CD4-positive, alpha-beta T cell (primary cell): ENCODE data around the gene SLC23A1. TPM values are rescaled to one million over a fixed set of nuclear protein-coding genes. Genes with fewer than 3 reads are reported as not detected.

Experiments
- ATAC-seq: fragments of 200-7000 bp; cut with Tn5 transposase; one replicate; pipeline ENCODE4 v1.10.0; 2022; ENCODE audit warnings: mild to moderate bottlenecking; ENCODE audit not compliant: poor library complexity
- CTCF ChIA-PET: fragments of 350-600 bp; sonication (Branson Sonifier 250); formaldehyde crosslinking; loops from one replicate; lab custom pipeline; 2021; ENCODE audit warnings: antibody characterized with exemption, inconsistent platforms; lab: Charles Lee
- POLR2A ChIA-PET: fragments of 350-600 bp; sonication (Branson Sonifier 250); formaldehyde crosslinking; loops from one replicate; lab custom pipeline; 2021; ENCODE audit warnings: antibody characterized with exemption, inconsistent platforms; lab: Charles Lee
- DNase-seq, 14 experiments: peaks; one replicate each; pipeline ENCODE4 v3.0.0-alpha.2; 2013 to 2020; ENCODE audit warnings: mixed read lengths in 2 of 14
- H3K27ac ChIP-seq, 2 donors: one replicate each; pipeline versions ENCODE4 v1.5.1 to v1.7.0; 2013; ENCODE audit warnings: low read length in 2 of 2, low read depth in 1 of 2, mild to moderate bottlenecking in 1 of 2
- H3K27me3 ChIP-seq, 2 experiments: 1 replicate in 1 of 2; 2 replicates in 1 of 2; pipeline versions ENCODE4 v1.6.1 to v1.7.0; 2013; ENCODE audit warnings: low read length in 2 of 2, control low read depth in 1 of 2, mild to moderate bottlenecking in 1 of 2, moderate library complexity in 1 of 2; ENCODE audit not compliant: insufficient read depth in 2 of 2, control insufficient read depth in 1 of 2
- H3K36me3 ChIP-seq: one replicate; pipeline ENCODE4 v1.6.1; 2013; ENCODE audit warnings: low read length, control low read depth; ENCODE audit not compliant: insufficient read depth
- H3K4me1 ChIP-seq: one replicate; pipeline ENCODE4 v1.6.1; 2013; ENCODE audit warnings: low read length, control low read depth; ENCODE audit not compliant: insufficient read depth
- H3K4me3 ChIP-seq: one replicate; pipeline ENCODE4 v1.5.1; 2013; ENCODE audit warnings: mild to moderate bottlenecking, low read length, moderate library complexity
- H3K9me3 ChIP-seq, 2 experiments: 1 replicate in 1 of 2; 2 replicates in 1 of 2; pipeline versions ENCODE4 v1.6.1 to v1.7.0; 2013; ENCODE audit warnings: low read length in 2 of 2, mild to moderate bottlenecking in 2 of 2, control low read depth in 1 of 2, moderate library complexity in 1 of 2; ENCODE audit not compliant: control insufficient read depth in 1 of 2, insufficient read depth in 1 of 2
- H3K27ac Mint-ChIP-seq: one replicate; pipeline ENCODE4 v1.8.0; 2020; ENCODE audit warnings: mixed read lengths
- H3K27me3 Mint-ChIP-seq: one replicate; pipeline ENCODE4 v1.8.0; 2021; ENCODE audit warnings: mixed read lengths
- H3K36me3 Mint-ChIP-seq: one replicate; pipeline ENCODE4 v1.8.0; 2021; ENCODE audit warnings: low read depth, mixed read lengths
- H3K4me1 Mint-ChIP-seq: one replicate; pipeline ENCODE4 v1.8.0; 2021; ENCODE audit warnings: low read depth, mixed read lengths
- H3K4me3 Mint-ChIP-seq: one replicate; pipeline ENCODE4 v1.8.0; 2020; ENCODE audit warnings: mild to moderate bottlenecking, mixed read lengths
- H3K9me3 Mint-ChIP-seq: one replicate; pipeline ENCODE4 v1.8.0; 2020; ENCODE audit warnings: mixed read lengths
- intact Hi-C, 2 experiments: fragments of 100-400 bp; cut with DNase I in 1 of 2; cut with micrococcal nuclease in 1 of 2; formaldehyde crosslinking; loops; one replicate each; pipeline versions ENCODE4 v1.15.1 to v1.9.0; 2023 to 2025; cut with DNase I, micrococcal nuclease
- total RNA-seq, 174 experiments: library from RNA in 2 of 174; stranded (reverse) in 2 of 174; gene quantifications; one replicate each; pipeline ENCODE4 v1.2.3 and lab custom pipeline; 2021 to 2026
- TF ChIP-seq, protein P1 (sequence below): fragments of 200-600 bp; IDR thresholded peaks from one replicate; pipeline ENCODE4 v1.8.0; 2022; ENCODE audit warnings: antibody characterized with exemption, mild to moderate bottlenecking

SLC23A1 gene
- total RNA-seq, 2 experiments from 2014 or later = not detected

- H3K27me3 ChIP-seq = no peaks in the 10 kb centered on the region
- peaks cover 5% of the 10 kb centered on the region for H3K36me3 ChIP-seq
- H3K4me1 ChIP-seq = peaks cover 19% of the 10 kb centered on the region
- Mint-ChIP-seq H3K9me3 (no peaks in the 10 kb centered on the region), H3K27ac (no peak overlapping the region), H3K4me3 (no peak overlapping the region), H3K27me3 (no peaks in the 10 kb centered on the region), H3K4me1 (peaks cover 23% of the 10 kb centered on the region), H3K36me3 (peaks cover 35% of the 10 kb centered on the region)
- DNase-seq (no peak), ATAC-seq (no peak)
- H3K4me3 ChIP-seq = no peak overlapping the region
- no peak overlapping the region for H3K27ac ChIP-seq
- ChIA-PET POLR2A (no interaction called here), CTCF (no interaction called here)
- TF ChIP-seq, protein P1, sequence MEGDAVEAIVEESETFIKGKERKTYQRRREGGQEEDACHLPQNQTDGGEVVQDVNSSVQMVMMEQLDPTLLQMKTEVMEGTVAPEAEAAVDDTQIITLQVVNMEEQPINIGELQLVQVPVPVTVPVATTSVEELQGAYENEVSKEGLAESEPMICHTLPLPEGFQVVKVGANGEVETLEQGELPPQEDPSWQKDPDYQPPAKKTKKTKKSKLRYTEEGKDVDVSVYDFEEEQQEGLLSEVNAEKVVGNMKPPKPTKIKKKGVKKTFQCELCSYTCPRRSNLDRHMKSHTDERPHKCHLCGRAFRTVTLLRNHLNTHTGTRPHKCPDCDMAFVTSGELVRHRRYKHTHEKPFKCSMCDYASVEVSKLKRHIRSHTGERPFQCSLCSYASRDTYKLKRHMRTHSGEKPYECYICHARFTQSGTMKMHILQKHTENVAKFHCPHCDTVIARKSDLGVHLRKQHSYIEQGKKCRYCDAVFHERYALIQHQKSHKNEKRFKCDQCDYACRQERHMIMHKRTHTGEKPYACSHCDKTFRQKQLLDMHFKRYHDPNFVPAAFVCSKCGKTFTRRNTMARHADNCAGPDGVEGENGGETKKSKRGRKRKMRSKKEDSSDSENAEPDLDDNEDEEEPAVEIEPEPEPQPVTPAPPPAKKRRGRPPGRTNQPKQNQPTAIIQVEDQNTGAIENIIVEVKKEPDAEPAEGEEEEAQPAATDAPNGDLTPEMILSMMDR = no peak
- no peaks in the 10 kb centered on the region for H3K9me3 ChIP-seq
- intact Hi-C loops = no loop called here
Observed at GRCh38 chr5:139416651-139417050, 33.6 kb upstream of the SLC23A1 start.

- peaks cover 5% of the 10 kb centered on the region for H3K36me3 ChIP-seq
- H3K4me3 ChIP-seq = no peak overlapping the region
- H3K27ac ChIP-seq = no peak overlapping the region
- ChIA-PET POLR2A (interaction anchor here (1.7 kb wide), 1 partner anchor 66 kb away, joined by 6 read pairs; the partner anchor contains the start of gene STING1), CTCF (interaction anchor here (0.8 to 1.3 kb wide), 2 partner anchors 12 to 102 kb away, joined by 3 to 4 read pairs; partner anchors contain the start of gene SPATA24)
- intact Hi-C loops = no loop called here
- peaks cover 19% of the 10 kb centered on the region for H3K4me1 ChIP-seq
- Mint-ChIP-seq H3K27ac (no peak overlapping the region), H3K4me3 (no peak overlapping the region), H3K27me3 (no peaks in the 10 kb centered on the region), H3K9me3 (no peaks in the 10 kb centered on the region), H3K4me1 (peaks cover 23% of the 10 kb centered on the region), H3K36me3 (peaks cover 33% of the 10 kb centered on the region)
- H3K9me3 ChIP-seq = no peaks in the 10 kb centered on the region
- TF ChIP-seq, protein P1 = no peak
- no peak for DNase-seq
- ATAC-seq = no peak
- H3K27me3 ChIP-seq = no peaks in the 10 kb centered on the region
Observed at GRCh38 chr5:139415869-139416268, 32.8 kb upstream of the SLC23A1 start.

DNA sequence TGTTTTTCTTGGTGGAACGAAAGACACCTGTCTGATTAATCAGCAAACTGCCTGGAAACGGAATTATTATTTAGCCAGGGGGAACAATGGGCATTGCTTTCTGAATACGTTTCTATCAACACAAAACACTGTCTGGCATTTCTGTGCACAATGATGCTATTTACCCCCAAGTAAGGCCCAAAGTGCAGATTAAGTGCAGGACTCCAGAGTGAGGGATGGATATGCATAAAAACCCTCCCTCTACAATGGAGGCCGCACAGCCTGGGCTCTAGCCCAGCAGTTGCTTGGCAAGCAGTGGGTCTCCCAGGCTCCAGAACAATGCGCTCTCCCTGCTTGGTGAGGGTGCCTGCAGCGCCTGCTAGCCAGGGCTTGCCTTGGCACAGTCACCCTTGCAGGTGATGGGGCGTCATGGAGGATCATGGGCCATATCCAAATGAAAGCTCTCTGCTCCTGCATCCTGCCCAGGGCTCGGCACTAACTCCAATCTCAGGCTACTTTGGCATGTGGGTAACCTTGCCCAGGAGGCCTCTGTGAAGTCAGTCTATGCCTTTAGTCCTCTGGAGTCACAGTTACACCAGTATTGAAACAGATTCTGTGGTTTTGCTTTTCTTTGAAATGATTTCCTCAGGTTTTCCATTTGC, 32.2 kb upstream of the SLC23A1 start:
- Mint-ChIP-seq H3K36me3 (peaks cover 28% of the 10 kb centered on the region), H3K4me1 (peaks cover 23% of the 10 kb centered on the region), H3K4me3 (no peak overlapping the region), H3K27me3 (no peaks in the 10 kb centered on the region), H3K9me3 (no peaks in the 10 kb centered on the region), H3K27ac (no peak overlapping the region)
- intact Hi-C loops = no loop called here
- TF ChIP-seq, protein P1 = no peak
- no peak for DNase-seq
- Histone ChIP-seq H3K27me3 (no peaks in the 10 kb centered on the region), H3K36me3 (peaks cover 5% of the 10 kb centered on the region), H3K4me1 (peaks cover 19% of the 10 kb centered on the region), H3K27ac (no peak overlapping the region), H3K9me3 (no peaks in the 10 kb centered on the region), H3K4me3 (no peak overlapping the region)
- CTCF ChIA-PET = interaction anchor here (0.8 to 1.3 kb wide), 2 partner anchors 12 to 102 kb away, joined by 3 to 4 read pairs; partner anchors contain the start of gene SPATA24
- POLR2A ChIA-PET = interaction anchor here (0.7 to 1.7 kb wide), 3 partner anchors 25 to 73 kb away, joined by 3 to 6 read pairs (median 3); partner anchors contain the start of genes MZB1 and STING1
- ATAC-seq = peak; percentile 22
